ENCODE results near the gene ATP2A1.

DNA sequence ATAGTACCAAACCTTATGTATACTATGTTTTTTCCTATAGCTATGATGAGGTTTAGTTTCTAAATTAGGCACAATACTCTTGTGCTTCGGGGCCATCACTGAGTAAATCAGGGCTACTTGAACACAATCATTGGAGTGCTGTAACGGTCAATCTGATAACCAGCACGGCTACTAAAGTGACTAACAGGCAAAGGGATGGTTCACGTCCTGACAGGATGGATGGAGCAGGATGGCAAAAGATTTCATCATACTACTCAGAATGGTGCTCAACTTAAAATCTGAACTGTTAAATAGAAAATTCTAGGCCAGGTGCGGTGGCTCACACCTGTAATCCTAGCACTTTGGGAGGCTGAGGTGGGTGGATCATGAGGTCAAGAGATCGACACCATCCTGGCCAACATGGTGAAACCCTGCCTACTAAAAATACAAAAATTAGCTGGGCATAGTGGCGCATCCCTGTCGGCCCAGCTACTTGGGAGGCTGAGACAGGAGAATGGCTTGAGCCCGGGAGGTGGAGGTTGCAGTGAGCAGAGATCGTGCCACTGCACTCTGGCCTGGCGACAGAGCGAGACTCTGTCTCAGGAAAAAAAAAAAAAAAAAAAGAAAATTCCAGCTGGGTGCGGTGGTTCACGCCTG lies 39.2 kb upstream of the ATP2A1 start:
- TF ChIP-seq SUZ12 (IDR thresholded peaks at IDR 0.05) (no peak), LEF1 (IDR thresholded peaks at IDR 0.05; ENCODE audit: borderline replicate concordance) (no peak)

Data from HEK293T (cell line).